ENCODE data around the gene MMP23B.
"Not testable (repeated sequence)": the region's sequence is repeated elsewhere in the genome, so short reads cannot be mapped to it uniquely, and the experiment has no call there.

MMP23B gene

GRCh38 chr1:1671365-1672119 is 39.6 kb downstream of the MMP23B start:
- no peak for DNase-seq

GRCh38 chr1:1672181-1672965 is 40.4 kb downstream of the MMP23B start:
- DNase-seq = no peak

- DNase-seq = not testable (repeated sequence)
Observed at GRCh38 chr1:1674806-1675205, 42.8 kb downstream of the MMP23B start.

GRCh38 chr1:1675218-1675617 is 43.2 kb downstream of the MMP23B start:
- not testable (repeated sequence) for DNase-seq

- DNase-seq = not testable (repeated sequence)
Observed at GRCh38 chr1:1676087-1676486, 44.1 kb downstream of the MMP23B start.

GRCh38 chr1:1677718-1678580 is 46.0 kb downstream of the MMP23B start:
- DNase-seq = peak; percentile 43 to 57

GRCh38 chr1:1678581-1679380 is 46.8 kb downstream of the MMP23B start:
- peak in 1 of 2 donors; percentile 62 for DNase-seq

- DNase-seq = no peak
Observed at GRCh38 chr1:1680031-1680911, 48.3 kb downstream of the MMP23B start.

GRCh38 chr1:1680912-1681273 is 48.9 kb downstream of the MMP23B start:
- DNase-seq = no peak

- DNase-seq = no peak
Observed at GRCh38 chr1:1683104-1683905, 51.3 kb downstream of the MMP23B start.

Data from CD4-positive, alpha-beta T cell treated with Interferon alpha-2 for 1 hour (primary cell).